T47D (cell line): ENCODE measurements around the gene ALOX15B.

ENCODE experiments used
- DNase-seq, 2 experiments: peaks; one replicate each; pipeline versions ENCODE4 v3.0.0 to v3.0.0-alpha.2; 2011 to 2012; ENCODE audit warnings: low read depth in 1 of 2, low spot score in 1 of 2
- JUND ChIP-seq: IDR thresholded peaks from 2 replicates; pipeline ENCODE4 v1.6.1; 2012; ENCODE audit warnings: low read depth
- in situ Hi-C: cut with HindIII; loops from 2 replicates; pipeline ENCODE4 v1.10.0; 2016; ENCODE audit warnings: low sequenced_read_pairs, low pct_unique_long_range_greater_than_20kb

Gene ALOX15B

GRCh38 chr17:8087952-8088230 is 49.0 kb downstream of the ALOX15B start:
- no peak for TF ChIP-seq JUND
- in situ Hi-C loops = no loop called here
- DNase-seq = no peak

GRCh38 chr17:8089728-8090127 is 50.9 kb downstream of the ALOX15B start:
- no peak for TF ChIP-seq JUND
- in situ Hi-C loops = no loop called here
- no peak for DNase-seq

- TF ChIP-seq JUND = no peak
- DNase-seq = peak in 1 of 2 experiments; percentile 22
- in situ Hi-C loops = no loop called here
Observed at GRCh38 chr17:8091033-8091687, 52.3 kb downstream of the ALOX15B start.

GRCh38 chr17:8095361-8095760 is 56.5 kb downstream of the ALOX15B start:
- in situ Hi-C loops = no loop called here
- TF ChIP-seq JUND = no peak
- no peak for DNase-seq

- in situ Hi-C loops = no loop called here
- no peak for DNase-seq
- no peak for TF ChIP-seq JUND
Observed at GRCh38 chr17:8096541-8096940, 57.7 kb downstream of the ALOX15B start.
